Cardiac muscle cell (in vitro differentiated cells and primary cell): ENCODE data around the gene LMBR1. TPM values are rescaled to one million over a fixed set of nuclear protein-coding genes. Genes with fewer than 3 reads are reported as not detected.

Source experiments
- DNase-seq, 2 donors: peaks; one replicate each; pipeline versions ENCODE4 v3.0.0 to v3.0.0-alpha.2; 2010 to 2017; ENCODE audit warnings: low read depth in 1 of 2, low spot score in 1 of 2
- H3K27ac ChIP-seq: fragments of 200-600 bp; sonication (generic); 2 replicates; pipeline ENCODE4 v1.5.1; 2016
- H3K27me3 ChIP-seq: fragments of 200-600 bp; sonication (generic); 2 replicates; pipeline ENCODE4 v1.6.0; 2016; ENCODE audit warnings: control low read depth
- H3K36me3 ChIP-seq: fragments of 200-600 bp; sonication (generic); 2 replicates; pipeline ENCODE4 v1.5.1; 2016; ENCODE audit warnings: control low read depth
- H3K4me1 ChIP-seq: fragments of 200-600 bp; sonication (generic); 2 replicates; pipeline ENCODE4 v1.8.1; 2017; ENCODE audit warnings: low read depth, mild to moderate bottlenecking, mixed run types
- H3K4me3 ChIP-seq: fragments of 200-600 bp; sonication (generic); 2 replicates; pipeline ENCODE4 v1.5.1; 2016; ENCODE audit warnings: mild to moderate bottlenecking
- H3K9me3 ChIP-seq: fragments of 200-600 bp; sonication (generic); 2 replicates; pipeline ENCODE4 v1.5.1; 2017; ENCODE audit warnings: low read depth, mild to moderate bottlenecking, control low read depth
- CTCF ChIP-seq: IDR thresholded peaks from 2 replicates; pipeline ENCODE4 v1.5.1; 2012; ENCODE audit warnings: low read depth, mild to moderate bottlenecking, low read length
- polyA plus RNA-seq: library from polyadenylated mRNA; unstranded; fragments of >200 nt; fragmentation: Nextera tagmentation; extraction: Ambion mirVana; gene quantifications from 2 replicates; pipeline ENCODE4 v1.2.1, GENCODE V29; 2016
- total RNA-seq: library from RNA; depleted of rRNA; stranded (reverse); fragments of >200 nt; gene quantifications from 2 replicates; pipeline ENCODE4 v1.2.3, GENCODE V29; 2016

The LMBR1 gene
- total and polyA plus RNA-seq, 2 experiments from 2014 or later: 49.9 to 78.0 TPM

GRCh38 chr7:156629873-156630272 lies 263.1 kb downstream of the LMBR1 start:
- Histone ChIP-seq H3K4me1 (no peaks in the 10 kb centered on the region), H3K36me3 (no peaks in the 10 kb centered on the region), H3K27me3 (no peaks in the 10 kb centered on the region), H3K9me3 (no peaks in the 10 kb centered on the region), H3K27ac (no peak overlapping the region), H3K4me3 (no peak overlapping the region)
- no peak for DNase-seq
- TF ChIP-seq CTCF: no peak

- TF ChIP-seq CTCF: no peak
- no peaks in the 10 kb centered on the region for H3K27me3 ChIP-seq
- no peaks in the 10 kb centered on the region for H3K36me3 ChIP-seq
- H3K4me1 ChIP-seq: no peaks in the 10 kb centered on the region
- H3K9me3 ChIP-seq: no peaks in the 10 kb centered on the region
- DNase-seq: no peak
- H3K4me3 ChIP-seq: no peak overlapping the region
- H3K27ac ChIP-seq: no peak overlapping the region
Measured at GRCh38 chr7:156628562-156628961, 264.4 kb downstream of the LMBR1 start.

Other genes with a start within 250 kb of the LMBR1 start
- gene NOM1, start 56.5 kb upstream of the LMBR1 start, total RNA-seq: 9.9 and 18.3 TPM in 2 replicates
- gene NOM1, start 56.5 kb upstream of the LMBR1 start, polyA plus RNA-seq: 5.6 and 8.9 TPM in 2 replicates
- 0.56 and 0.77 TPM in 2 replicates for gene MNX1, start 117.5 kb upstream of the LMBR1 start, total RNA-seq
- gene MNX1, start 117.5 kb upstream of the LMBR1 start, polyA plus RNA-seq: 0.31 and 0.35 TPM in 2 replicates
- 33.1 and 34.0 TPM in 2 replicates for gene UBE3C, start 245.7 kb upstream of the LMBR1 start, total RNA-seq
- 24.4 and 25.8 TPM in 2 replicates for gene UBE3C, start 245.7 kb upstream of the LMBR1 start, polyA plus RNA-seq